ENCODE data around the gene VPS4B.
A peak's percentile ranks its signal among the peaks of the same experiment; 100 is the strongest.
"Not testable (repeated sequence)": the region's sequence is repeated elsewhere in the genome, so short reads cannot be mapped to it uniquely, and the experiment has no call there.

The VPS4B gene

GRCh38 chr18:63377275-63377980 is 44.8 kb downstream of the VPS4B start:
- no peak for DNase-seq (ENCODE audit: low read depth)
- no peak overlapping the region for H3K4me3 ChIP-seq (ENCODE audit: low read depth, low read length)

GRCh38 chr18:63376538-63376937 is 45.7 kb downstream of the VPS4B start:
- peak; percentile 65 for DNase-seq (ENCODE audit: low read depth)
- H3K4me3 ChIP-seq (ENCODE audit: low read depth, low read length), result no peak overlapping the region

GRCh38 chr18:63374540-63374939 is 47.7 kb downstream of the VPS4B start:
- DNase-seq (ENCODE audit: low read depth), result no peak

GRCh38 chr18:63373161-63373560 is 49.1 kb downstream of the VPS4B start:
- no peak for DNase-seq (ENCODE audit: low read depth)

More at GRCh38 chr18:63374540-63374939, 47.7 kb downstream of the VPS4B start:
- H3K4me3 ChIP-seq (ENCODE audit: low read depth, low read length), result no peak overlapping the region

GRCh38 chr18:63368611-63369010 is 53.7 kb downstream of the VPS4B start:
- DNase-seq (ENCODE audit: low read depth), result no peak
- H3K4me3 ChIP-seq (ENCODE audit: low read depth, low read length), result no peak overlapping the region

More at GRCh38 chr18:63373161-63373560, 49.1 kb downstream of the VPS4B start:
- H3K4me3 ChIP-seq (ENCODE audit: low read depth, low read length), result no peak overlapping the region

GRCh38 chr18:63367053-63367953 is 55.0 kb downstream of the VPS4B start, which contains the start of gene KDSR:
TSS of gene KDSR (minus strand) at chr18:63367206. CDS start at chr18:63367118, 88 bp downstream.
- DNase-seq (ENCODE audit: low read depth), result peak; percentile 98
- peak within 1 kb of the TSS; percentile 93 for H3K4me3 ChIP-seq (ENCODE audit: low read depth, low read length)

GRCh38 chr18:63366213-63367052 is 55.8 kb downstream of the VPS4B start:
- peak overlapping the region; percentile 93 for H3K4me3 ChIP-seq (ENCODE audit: low read depth, low read length)
- peak; percentile 23 for DNase-seq (ENCODE audit: low read depth)

- peak overlapping the region; percentile 93 for H3K4me3 ChIP-seq (ENCODE audit: low read depth, low read length)
- DNase-seq (ENCODE audit: low read depth), result no peak
Observed at GRCh38 chr18:63365876-63366212, 56.4 kb downstream of the VPS4B start.

GRCh38 chr18:63363951-63364350 is 58.3 kb downstream of the VPS4B start:
- H3K4me3 ChIP-seq (ENCODE audit: low read depth, low read length), result no peak overlapping the region
- DNase-seq (ENCODE audit: low read depth), result no peak

GRCh38 chr18:63363420-63363819 is 58.9 kb downstream of the VPS4B start:
- H3K4me3 ChIP-seq (ENCODE audit: low read depth, low read length); DNase-seq (ENCODE audit: low read depth): not testable (repeated sequence)

- H3K4me3 ChIP-seq (ENCODE audit: low read depth, low read length), result no peak overlapping the region
- DNase-seq (ENCODE audit: low read depth), result no peak
Observed at GRCh38 chr18:63356272-63356896, 65.9 kb downstream of the VPS4B start.

GRCh38 chr18:63350230-63350629 is 72.0 kb downstream of the VPS4B start:
- no peak overlapping the region for H3K4me3 ChIP-seq (ENCODE audit: low read depth, low read length)
- DNase-seq (ENCODE audit: low read depth), result no peak

GRCh38 chr18:63348508-63349136 is 73.7 kb downstream of the VPS4B start:
- no peak for DNase-seq (ENCODE audit: low read depth)
- H3K4me3 ChIP-seq (ENCODE audit: low read depth, low read length), result no peak overlapping the region

GRCh38 chr18:63346480-63347183 is 75.6 kb downstream of the VPS4B start:
- no peak overlapping the region for H3K4me3 ChIP-seq (ENCODE audit: low read depth, low read length)
- DNase-seq (ENCODE audit: low read depth), result no peak

GRCh38 chr18:63346031-63346430 is 76.2 kb downstream of the VPS4B start:
- no peak for DNase-seq (ENCODE audit: low read depth)
- no peak overlapping the region for H3K4me3 ChIP-seq (ENCODE audit: low read depth, low read length)

GRCh38 chr18:63344918-63345317 is 77.4 kb downstream of the VPS4B start:
- no peak overlapping the region for H3K4me3 ChIP-seq (ENCODE audit: low read depth, low read length)
- no peak for DNase-seq (ENCODE audit: low read depth)

- no peak for DNase-seq (ENCODE audit: low read depth)
- no peak overlapping the region for H3K4me3 ChIP-seq (ENCODE audit: low read depth, low read length)
Observed at GRCh38 chr18:63344263-63344662, 78.0 kb downstream of the VPS4B start.

GRCh38 chr18:63342206-63342605 is 80.1 kb downstream of the VPS4B start:
- DNase-seq (ENCODE audit: low read depth), result no peak
- no peak overlapping the region for H3K4me3 ChIP-seq (ENCODE audit: low read depth, low read length)
